HG03108 (cell line): ENCODE measurements around the gene KIAA1217.
A peak's percentile ranks its signal among the peaks of the same experiment; 100 is the strongest.

Source experiments
- ATAC-seq: cut with Tn5 transposase; IDR thresholded peaks from one replicate; pipeline ENCODE4 v1.9.1; 2021; ENCODE audit warnings: moderate library complexity; ENCODE audit not compliant: unreplicated experiment

KIAA1217 gene

GRCh38 chr10:24208661-24209431, at the start of gene KIAA1217:
KIAA1217 (plus strand) TSS chr10:24209138; CDS start chr10:24209194, 56 bp downstream.
- ATAC-seq = peak; percentile 17

DNA sequence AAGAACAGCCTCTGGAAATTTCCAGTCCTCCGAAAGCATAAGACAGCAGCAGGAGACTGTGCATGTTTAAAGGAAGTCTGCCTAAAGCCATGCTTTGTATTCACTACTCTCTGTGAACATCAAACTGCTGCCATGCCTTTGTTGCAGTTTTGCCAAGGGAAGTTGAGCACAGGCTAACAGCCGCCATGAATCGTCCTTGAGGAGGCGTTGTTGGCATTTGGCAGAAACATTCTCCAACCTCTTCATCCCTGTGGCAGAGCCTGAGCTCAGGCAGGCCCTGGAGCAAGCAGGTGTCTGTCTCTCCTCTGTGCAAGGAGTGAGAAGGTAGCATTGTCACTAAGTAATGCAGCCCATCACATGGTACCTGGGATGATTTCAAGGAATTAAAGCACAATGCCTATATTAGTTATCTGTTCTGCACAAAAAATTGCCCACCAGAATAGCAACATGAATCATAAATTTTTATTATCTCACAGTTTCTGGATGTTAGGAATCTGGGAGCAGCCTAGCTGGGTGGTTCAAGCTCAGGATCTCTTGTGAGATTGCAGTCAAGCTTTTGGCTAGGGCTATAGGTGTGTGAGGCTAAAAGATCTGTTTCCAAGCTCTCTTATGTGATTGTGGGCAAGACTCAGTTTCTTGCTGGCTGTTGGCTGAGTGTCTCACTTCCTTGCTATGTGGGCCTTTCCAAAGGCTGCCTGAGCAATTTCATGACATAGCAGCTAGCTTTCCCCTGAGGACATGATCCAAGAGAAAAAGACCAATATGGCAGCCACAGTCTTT, 46.5 kb upstream of the KIAA1217 start:
- no peak for ATAC-seq

- no peak for ATAC-seq
These were observed 45.5 kb upstream of the KIAA1217 start for GRCh38 chr10:24163485-24163884.

DNA sequence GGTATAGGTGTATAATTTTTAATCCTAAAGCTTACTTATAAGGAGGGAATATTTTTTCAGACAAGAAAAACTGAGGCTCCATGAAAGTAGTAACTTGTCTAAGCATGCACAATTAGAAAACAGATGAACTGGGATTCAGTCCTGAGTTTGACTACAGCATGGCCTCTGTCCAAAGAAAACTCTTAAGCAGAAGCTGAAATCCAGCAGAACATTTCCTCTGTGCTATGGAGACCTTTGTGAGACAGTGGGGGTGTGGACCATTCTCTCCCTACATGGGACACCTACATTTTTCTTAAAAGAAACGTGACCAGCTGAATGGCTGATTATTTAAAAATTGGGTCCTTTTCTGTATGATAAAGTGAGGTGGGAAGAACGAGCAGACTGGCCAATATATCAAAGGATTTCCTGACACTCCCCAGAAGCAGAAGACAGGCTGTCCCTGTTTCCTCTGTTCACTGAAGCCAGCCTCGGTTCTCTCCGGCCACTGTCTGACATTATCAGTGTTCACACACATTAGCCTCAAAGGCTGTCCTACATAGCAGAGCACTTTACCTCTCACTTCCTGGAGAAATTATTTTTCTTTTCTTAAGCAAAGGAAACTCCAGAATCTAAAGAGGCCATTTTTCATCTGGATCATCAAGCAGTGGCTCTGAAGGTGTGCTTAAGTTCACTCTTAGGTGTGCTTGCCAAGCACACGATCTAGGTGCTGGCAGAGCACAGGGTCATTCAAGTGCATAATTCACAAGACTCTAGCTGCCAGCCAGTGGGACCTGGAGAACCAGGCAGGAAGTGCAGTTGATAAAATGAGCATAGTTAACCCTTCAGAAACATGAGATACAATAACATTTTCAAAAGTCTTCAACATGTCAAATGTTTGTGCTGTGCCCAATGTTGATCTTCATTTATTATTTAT, 40.4 kb upstream of the KIAA1217 start:
- no peak for ATAC-seq

DNA sequence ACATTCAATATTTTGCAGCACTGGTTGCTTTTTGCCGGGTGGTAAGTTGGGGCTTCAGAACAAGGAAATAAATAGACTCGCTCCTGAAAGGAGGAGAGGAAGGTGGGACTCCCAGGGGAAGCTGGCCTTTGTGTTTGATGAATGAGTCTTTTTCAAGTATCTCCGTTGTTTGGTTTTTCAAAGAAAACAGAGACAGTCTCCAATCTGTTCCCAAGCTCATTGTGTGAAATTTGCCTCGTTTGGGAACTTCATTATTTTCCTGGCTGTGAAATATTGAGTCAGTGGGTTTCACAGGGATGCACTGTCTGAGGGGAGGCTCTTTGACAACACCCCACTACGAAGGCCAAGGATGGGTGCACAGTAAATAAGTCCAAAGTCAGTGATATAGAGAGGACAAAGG, 38.7 kb upstream of the KIAA1217 start:
- ATAC-seq = no peak

DNA sequence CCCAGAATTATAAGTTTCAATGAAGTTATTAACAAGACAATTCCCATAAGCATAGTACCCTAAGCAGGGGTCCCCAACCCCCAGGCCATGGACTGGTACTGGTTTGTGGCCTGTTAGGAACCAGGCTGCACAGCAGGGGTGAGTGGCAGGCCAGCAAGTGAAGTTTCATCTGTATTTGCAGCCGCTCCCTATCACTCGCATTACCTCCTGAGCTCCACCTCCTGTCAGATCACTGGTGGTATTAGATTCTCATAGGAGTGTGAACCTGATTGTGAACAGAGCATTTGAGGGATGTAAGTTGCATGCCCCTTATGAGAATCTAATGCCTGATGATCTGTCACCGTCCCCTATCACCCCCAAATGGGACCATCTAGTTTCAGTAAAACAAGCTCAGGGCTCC, 36.0 kb upstream of the KIAA1217 start:
- no peak for ATAC-seq

- ATAC-seq = no peak
These were observed 34.9 kb upstream of the KIAA1217 start for GRCh38 chr10:24174014-24174413.

DNA sequence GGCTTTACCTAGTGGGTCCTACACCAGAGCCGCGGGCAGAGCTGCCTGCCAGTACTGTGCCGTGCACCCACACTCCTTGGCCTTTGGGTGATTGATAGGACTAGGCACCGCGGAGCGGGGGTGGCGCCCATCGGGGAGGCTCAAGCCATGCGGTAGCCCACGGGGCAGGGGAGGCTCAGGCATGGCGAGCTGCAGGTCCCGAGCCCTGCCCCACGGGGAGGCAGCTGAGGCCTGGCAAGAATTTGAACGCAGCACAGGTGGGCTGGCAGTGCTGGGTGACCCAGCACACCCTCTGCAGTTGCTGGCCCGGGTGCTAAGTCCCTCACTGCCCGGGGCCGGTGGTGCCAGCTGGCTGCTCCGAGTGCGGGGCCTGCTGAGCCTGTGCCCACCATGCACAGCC, 32.3 kb upstream of the KIAA1217 start:
- no peak for ATAC-seq

- ATAC-seq = no peak
These were observed 31.3 kb upstream of the KIAA1217 start for GRCh38 chr10:24177636-24178035.

- ATAC-seq = no peak
These were observed 28.0 kb upstream of the KIAA1217 start for GRCh38 chr10:24180891-24181290.

GRCh38 chr10:24184455-24184854, 24.5 kb upstream of the KIAA1217 start:
- ATAC-seq = no peak

GRCh38 chr10:24193330-24193729, 15.6 kb upstream of the KIAA1217 start:
- ATAC-seq = no peak

DNA sequence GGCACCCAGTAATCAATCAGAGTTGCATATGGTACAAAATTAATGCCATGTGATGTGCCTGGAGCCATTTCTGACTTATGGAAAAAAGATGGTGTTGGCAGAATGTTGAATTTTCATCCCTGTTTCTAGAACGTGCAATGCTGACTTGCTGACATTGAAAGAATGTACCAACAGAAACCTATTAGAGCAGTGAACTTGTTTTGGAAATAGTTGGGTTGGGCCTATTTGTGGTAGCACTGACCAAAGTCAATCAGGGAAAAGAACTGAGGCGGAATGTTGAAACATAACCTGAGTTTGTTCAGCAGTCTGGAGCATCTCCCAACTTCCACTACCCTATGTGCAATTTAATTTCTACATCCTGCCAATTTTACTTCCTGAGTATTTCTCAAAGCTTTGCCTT, 11.7 kb upstream of the KIAA1217 start:
- no peak for ATAC-seq

DNA sequence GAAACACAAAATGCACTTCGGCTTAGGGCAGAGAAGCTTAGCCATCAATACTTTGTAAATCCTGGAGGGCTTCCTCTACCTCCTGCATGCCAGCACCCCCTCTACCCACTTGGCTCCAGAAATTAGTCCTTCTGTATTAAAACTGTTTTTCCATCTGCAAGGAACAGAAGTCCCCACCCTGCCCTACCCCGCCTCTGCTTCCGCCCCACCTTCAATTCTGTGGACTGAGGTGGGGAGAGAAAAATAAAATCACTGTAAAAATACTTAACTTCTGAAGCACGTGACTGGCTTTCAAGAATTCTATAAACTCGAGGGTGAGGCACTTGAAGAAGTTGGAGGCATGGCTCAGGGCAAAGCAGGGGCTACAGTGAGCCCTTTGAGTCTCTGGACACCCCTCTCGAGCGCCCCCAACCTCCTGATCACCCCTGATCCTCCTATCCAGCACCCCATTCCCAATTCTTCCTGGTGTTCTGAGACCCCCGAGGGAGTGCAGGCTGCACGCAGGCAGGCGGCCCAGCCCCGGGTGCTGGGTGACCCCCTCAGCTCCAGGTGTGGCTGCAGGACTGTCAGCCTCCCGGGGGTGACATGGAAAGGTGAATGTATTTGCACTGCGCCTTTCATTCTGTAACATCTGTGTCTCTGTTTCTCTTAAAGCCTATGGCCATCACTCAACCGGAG, 7.3 kb upstream of the KIAA1217 start:
- no peak for ATAC-seq

DNA sequence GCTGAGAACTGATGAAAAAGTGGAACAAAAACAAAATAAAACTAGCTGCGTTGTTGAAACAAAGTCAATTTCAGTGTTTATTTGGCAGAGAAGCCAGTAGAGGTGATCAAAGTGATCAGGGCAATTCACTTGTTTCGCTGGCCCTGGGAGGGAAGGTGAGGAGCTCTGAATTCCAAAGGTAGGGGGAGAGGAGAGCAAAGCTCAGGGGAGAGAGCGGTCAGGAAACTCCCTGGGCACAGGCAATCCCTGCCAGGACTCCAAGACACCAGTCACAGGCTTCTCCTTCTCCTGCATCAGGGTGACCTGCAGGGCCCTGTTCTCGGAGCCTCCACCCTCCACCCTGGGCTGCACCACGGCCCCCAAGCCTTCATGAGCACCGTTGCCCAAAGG, 6.8 kb upstream of the KIAA1217 start:
- ATAC-seq = no peak

DNA sequence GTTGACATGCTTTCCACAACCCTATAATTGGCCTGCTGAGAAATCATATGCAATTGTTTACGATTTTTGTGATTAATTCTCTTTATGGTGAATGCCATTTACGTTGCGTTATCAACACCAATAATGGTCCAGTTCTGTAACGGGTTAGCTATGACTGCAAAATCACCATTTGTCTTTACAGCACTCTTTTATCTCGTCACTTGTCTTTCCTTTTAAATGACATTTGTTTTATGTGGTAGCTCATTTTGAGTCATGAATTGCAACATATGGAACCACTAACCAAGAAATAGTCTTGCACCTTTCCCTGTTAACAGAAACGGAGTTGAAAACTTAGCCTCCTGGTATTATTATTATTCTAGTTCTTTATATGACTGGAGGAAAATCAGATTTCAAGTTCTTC, 3.1 kb upstream of the KIAA1217 start:
- no peak for ATAC-seq

DNA sequence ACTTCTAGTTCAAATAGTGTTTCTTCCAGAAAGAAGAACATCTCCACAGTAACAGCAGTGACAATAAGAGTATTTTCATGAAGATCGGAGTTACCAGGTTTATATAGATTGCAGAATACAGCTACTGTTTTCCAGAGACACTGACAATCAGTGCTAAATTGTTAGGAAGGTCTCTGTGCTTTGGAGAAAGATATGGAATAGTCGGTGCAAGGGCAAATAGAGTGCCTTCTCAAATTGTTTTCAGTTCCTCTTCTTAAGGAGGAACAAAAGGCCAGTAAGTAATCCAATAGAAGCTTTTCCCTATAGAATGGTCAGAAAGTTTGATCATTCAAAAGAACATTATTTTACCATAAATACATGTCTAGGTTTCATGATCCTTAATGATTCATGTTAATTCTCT, 2.6 kb upstream of the KIAA1217 start:
- no peak for ATAC-seq

DNA sequence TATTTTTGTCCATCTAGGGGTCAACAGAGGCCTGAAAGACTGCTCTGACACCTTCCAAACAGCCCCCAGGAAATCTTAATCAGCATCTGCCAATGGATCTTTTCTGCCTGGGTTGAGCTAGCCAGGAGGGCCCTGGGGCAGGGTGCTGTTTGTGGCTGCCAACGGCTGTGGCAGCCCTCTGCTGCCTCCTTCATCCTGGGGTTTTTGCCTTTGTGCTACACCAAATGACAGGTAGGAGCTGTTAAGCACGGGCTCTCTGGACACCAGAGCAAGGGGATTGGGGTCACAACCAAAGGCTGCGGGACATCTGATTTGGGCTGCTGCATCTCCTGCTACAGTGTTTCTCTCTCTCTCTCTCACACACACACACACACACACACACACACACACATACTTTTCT, 2.0 kb upstream of the KIAA1217 start:
- ATAC-seq = no peak

DNA sequence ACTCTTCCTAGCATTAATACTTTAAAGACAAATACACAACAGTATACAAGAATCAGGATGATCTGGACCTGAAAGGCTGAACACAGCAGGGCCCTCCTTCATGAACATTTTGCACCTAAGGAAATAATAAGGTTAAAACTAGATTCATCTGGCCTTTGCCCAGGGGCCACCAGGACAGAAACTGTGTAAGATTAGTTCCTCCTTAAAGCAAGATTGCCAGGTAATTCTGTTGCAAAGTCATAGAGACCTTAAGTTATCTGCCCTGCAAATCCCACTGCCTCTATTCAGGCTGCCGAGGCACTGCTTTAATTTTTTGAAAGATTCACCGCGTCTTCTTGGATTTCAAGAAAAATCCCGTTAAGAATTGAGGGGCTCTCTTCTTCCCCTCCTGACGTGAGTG, 1.6 kb upstream of the KIAA1217 start:
- ATAC-seq = no peak

DNA sequence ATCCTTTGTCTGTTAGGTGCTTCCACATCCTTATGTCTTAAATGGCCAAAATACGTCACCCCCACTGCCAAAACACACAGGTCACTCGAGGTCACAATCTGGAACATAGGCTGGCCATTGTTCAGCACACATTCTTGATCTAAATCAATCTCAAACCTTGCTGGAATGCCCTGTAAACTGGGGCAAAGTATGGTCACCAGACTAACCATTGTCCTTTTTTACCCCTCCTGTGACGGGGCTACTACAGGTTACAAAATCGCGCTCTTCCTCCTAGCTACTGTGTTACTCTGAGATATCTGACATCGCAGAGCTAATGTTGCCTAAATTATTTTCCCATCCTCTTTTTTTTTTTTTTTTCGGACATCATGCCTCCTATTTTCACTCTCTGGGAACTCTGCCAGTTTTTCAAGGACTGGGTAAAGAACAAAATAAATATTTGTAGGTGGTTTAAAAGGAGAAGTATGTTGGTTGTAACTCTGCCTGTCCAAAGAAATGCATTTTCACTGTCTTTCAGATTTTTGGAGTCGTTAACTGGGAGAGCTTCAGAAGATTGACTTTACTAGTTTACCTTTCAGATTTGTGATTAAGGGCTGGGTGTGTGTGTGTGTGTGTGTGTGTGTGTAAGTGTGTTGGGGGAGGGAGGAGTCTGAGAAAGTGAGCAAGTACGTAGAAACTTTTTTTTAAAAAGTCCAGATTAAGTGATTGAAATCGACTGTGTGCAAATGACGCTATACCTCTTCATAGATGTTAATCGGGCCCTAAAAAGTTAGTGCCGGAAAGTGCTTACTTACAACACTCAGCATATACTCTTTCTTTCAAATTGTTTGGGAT, 942 bp upstream of the KIAA1217 start:
- ATAC-seq = no peak
